GM20431 (cell line): Measurements from ENCODE around the gene IFNA17.
"Not testable (repeated sequence)": the region's sequence is repeated elsewhere in the genome, so short reads cannot be mapped to it uniquely, and the experiment has no call there.

Source experiments
- in situ Hi-C: fragments of 300-500 bp; cut with MseI, MboI; formaldehyde crosslinking; loops from one replicate; pipeline ENCODE4 v1.15.0; 2020; ENCODE audit warnings: low sequenced_read_pairs; ENCODE audit not compliant: unreplicated experiment

IFNA17 gene

GRCh38 chr9:21213411-21214326 is 14.4 kb downstream of the IFNA17 start:
- in situ Hi-C loops = not testable (repeated sequence)

GRCh38 chr9:21212160-21212559 is 15.9 kb downstream of the IFNA17 start:
- in situ Hi-C loops = not testable (repeated sequence)

- in situ Hi-C loops = not testable (repeated sequence)
These were observed 17.2 kb downstream of the IFNA17 start for GRCh38 chr9:21210782-21211181.

GRCh38 chr9:21210311-21210710 is 17.7 kb downstream of the IFNA17 start:
- in situ Hi-C loops = no loop called here

- in situ Hi-C loops = not testable (repeated sequence)
These were observed 21.0 kb downstream of the IFNA17 start, which contains the start of gene IFNA10 for GRCh38 chr9:21207043-21207442. Gene IFNA10, minus strand, starts transcription at chr9:21207143. Its CDS starts 46 bp downstream, at chr9:21207097.

- in situ Hi-C loops = no loop called here
These were observed 22.8 kb downstream of the IFNA17 start for GRCh38 chr9:21205204-21205603.

- in situ Hi-C loops = not testable (repeated sequence)
These were observed 25.9 kb downstream of the IFNA17 start, which contains the start of gene IFNA7 for GRCh38 chr9:21202105-21202504. Gene IFNA7, minus strand, starts transcription at chr9:21202205. Its CDS starts 40 bp downstream, at chr9:21202165.

- in situ Hi-C loops = not testable (repeated sequence)
These were observed 32.9 kb downstream of the IFNA17 start for GRCh38 chr9:21194867-21195776.

- in situ Hi-C loops = not testable (repeated sequence)
These were observed 40.5 kb downstream of the IFNA17 start, which contains the start of gene IFNA4 for GRCh38 chr9:21187487-21187886. Gene IFNA4, minus strand, starts transcription at chr9:21187587. Its CDS starts 56 bp downstream, at chr9:21187531.

GRCh38 chr9:21182810-21183736 is 44.9 kb downstream of the IFNA17 start:
- in situ Hi-C loops = not testable (repeated sequence)
